Measurements from ENCODE around the gene PACS1. TPM values are rescaled to one million over a fixed set of nuclear protein-coding genes. Genes with fewer than 3 reads are reported as not detected.

Gene PACS1
- polyA plus RNA-seq, 1 donor (not counting 4 experiments of a cell fraction or from before 2014, with no cell fraction given), result 14.9 TPM

GRCh38 chr11:66119348-66120133 lies 49.5 kb downstream of the PACS1 start:
- H4K20me1 ChIP-seq (ENCODE audit: control insufficient read depth, extremely low read depth, insufficient read depth, low read length), result no peaks in the 10 kb centered on the region
- H3K9me3 ChIP-seq (ENCODE audit: control insufficient read depth, low read depth, low read length), result no peaks in the 10 kb centered on the region
- dilution Hi-C loops (cut with MboI; ENCODE audit: extremely low pct_ligation_motif_present, low sequenced_read_pairs), result no loop called here
- peak overlapping the region; percentile 54 for H3K9ac ChIP-seq (ENCODE audit: control insufficient read depth, extremely low read depth, insufficient read depth, low read length)
- FAIRE-seq (peak; percentile 55), DNase-seq (ENCODE audit: low read depth, low spot score) (no peak)
- no peaks in the 10 kb centered on the region for H3K9me1 ChIP-seq (ENCODE audit: control insufficient read depth, extremely low read depth, insufficient read depth, low read length)
- H3K27me3 ChIP-seq (ENCODE audit: control insufficient read depth, extremely low read depth, insufficient read depth, low read length), result no peaks in the 10 kb centered on the region
- H3K4me1 ChIP-seq (ENCODE audit: control insufficient read depth, extremely low read depth, insufficient read depth, low read length), result peaks cover 32% of the 10 kb centered on the region
- H3K4me3 ChIP-seq (ENCODE audit: control insufficient read depth in 2 of 3, extremely low read depth in 1 of 3, insufficient read depth in 2 of 3, low read depth in 1 of 3, low read length in 3 of 3), result peak overlapping the region in 1 of 3 experiments; percentile 2
- no peaks in the 10 kb centered on the region for H3K36me3 ChIP-seq (ENCODE audit: control insufficient read depth in 2 of 2, extremely low read depth in 1 of 2, insufficient read depth in 2 of 2, low read length in 2 of 2)
- TF ChIP-seq CTCF (optimal IDR thresholded peaks at IDR 0.05 in 1 of 3, IDR thresholded peaks at IDR 0.05 in 1 of 3, conservative IDR thresholded peaks at IDR 0.05 in 1 of 3; ENCODE audit: extremely low read depth in 1 of 3, insufficient read depth in 2 of 3, low read length in 3 of 3) (no peak), EZH2 (IDR thresholded peaks at IDR 0.05; ENCODE audit: low read length) (no peak)
- H3K27ac ChIP-seq (ENCODE audit: control insufficient read depth, insufficient read depth, low read length), result peak overlapping the region; percentile 80
- H3K79me2 ChIP-seq (ENCODE audit: control insufficient read depth, insufficient read depth, low read length), result peaks cover 51% of the 10 kb centered on the region
- no peak overlapping the region for H2AFZ ChIP-seq (ENCODE audit: control insufficient read depth, low read length)
- H3K4me2 ChIP-seq (ENCODE audit: control insufficient read depth, extremely low read depth, insufficient read depth, low read depth, low read length), result peak overlapping the region; percentile 49

GRCh38 chr11:66121466-66121865 lies 51.4 kb downstream of the PACS1 start:
- Histone ChIP-seq H3K36me3 (ENCODE audit: control insufficient read depth in 2 of 2, extremely low read depth in 1 of 2, insufficient read depth in 2 of 2, low read length in 2 of 2) (no peaks in the 10 kb centered on the region), H4K20me1 (ENCODE audit: control insufficient read depth, extremely low read depth, insufficient read depth, low read length) (no peaks in the 10 kb centered on the region), H3K9me3 (ENCODE audit: control insufficient read depth, low read depth, low read length) (no peaks in the 10 kb centered on the region), H3K9me1 (ENCODE audit: control insufficient read depth, extremely low read depth, insufficient read depth, low read length) (no peaks in the 10 kb centered on the region), H3K4me3 (ENCODE audit: control insufficient read depth in 2 of 3, extremely low read depth in 1 of 3, insufficient read depth in 2 of 3, low read depth in 1 of 3, low read length in 3 of 3) (no peak overlapping the region), H3K4me2 (ENCODE audit: control insufficient read depth, extremely low read depth, insufficient read depth, low read depth, low read length) (no peak overlapping the region), H3K27ac (ENCODE audit: control insufficient read depth, insufficient read depth, low read length) (no peak overlapping the region), H3K79me2 (ENCODE audit: control insufficient read depth, insufficient read depth, low read length) (peaks cover 35% of the 10 kb centered on the region), H3K9ac (ENCODE audit: control insufficient read depth, extremely low read depth, insufficient read depth, low read length) (no peak overlapping the region), H3K4me1 (ENCODE audit: control insufficient read depth, extremely low read depth, insufficient read depth, low read length) (peaks cover 51% of the 10 kb centered on the region), H3K27me3 (ENCODE audit: control insufficient read depth, extremely low read depth, insufficient read depth, low read length) (no peaks in the 10 kb centered on the region), H2AFZ (ENCODE audit: control insufficient read depth, low read length) (no peak overlapping the region)
- TF ChIP-seq EZH2 (IDR thresholded peaks at IDR 0.05; ENCODE audit: low read length), result no peak
- no peak for TF ChIP-seq CTCF (optimal IDR thresholded peaks at IDR 0.05 in 1 of 3, IDR thresholded peaks at IDR 0.05 in 1 of 3, conservative IDR thresholded peaks at IDR 0.05 in 1 of 3; ENCODE audit: extremely low read depth in 1 of 3, insufficient read depth in 2 of 3, low read length in 3 of 3)
- dilution Hi-C loops (cut with MboI; ENCODE audit: extremely low pct_ligation_motif_present, low sequenced_read_pairs), result no loop called here
- DNase-seq (ENCODE audit: low read depth, low spot score) (no peak), FAIRE-seq (no peak)
